Measurements from ENCODE around the gene F13A1. TPM values are rescaled to one million over a fixed set of nuclear protein-coding genes. Genes with fewer than 3 reads are reported as not detected.

Gene F13A1
- total RNA-seq, 1 donor from 2014 or later: 0.24 TPM

GRCh38 chr6:6225885-6226529, 94.5 kb downstream of the F13A1 start:
- no peak for DNase-seq (ENCODE audit: low spot score, unreplicated experiment)
- TF ChIP-seq, protein P1, sequence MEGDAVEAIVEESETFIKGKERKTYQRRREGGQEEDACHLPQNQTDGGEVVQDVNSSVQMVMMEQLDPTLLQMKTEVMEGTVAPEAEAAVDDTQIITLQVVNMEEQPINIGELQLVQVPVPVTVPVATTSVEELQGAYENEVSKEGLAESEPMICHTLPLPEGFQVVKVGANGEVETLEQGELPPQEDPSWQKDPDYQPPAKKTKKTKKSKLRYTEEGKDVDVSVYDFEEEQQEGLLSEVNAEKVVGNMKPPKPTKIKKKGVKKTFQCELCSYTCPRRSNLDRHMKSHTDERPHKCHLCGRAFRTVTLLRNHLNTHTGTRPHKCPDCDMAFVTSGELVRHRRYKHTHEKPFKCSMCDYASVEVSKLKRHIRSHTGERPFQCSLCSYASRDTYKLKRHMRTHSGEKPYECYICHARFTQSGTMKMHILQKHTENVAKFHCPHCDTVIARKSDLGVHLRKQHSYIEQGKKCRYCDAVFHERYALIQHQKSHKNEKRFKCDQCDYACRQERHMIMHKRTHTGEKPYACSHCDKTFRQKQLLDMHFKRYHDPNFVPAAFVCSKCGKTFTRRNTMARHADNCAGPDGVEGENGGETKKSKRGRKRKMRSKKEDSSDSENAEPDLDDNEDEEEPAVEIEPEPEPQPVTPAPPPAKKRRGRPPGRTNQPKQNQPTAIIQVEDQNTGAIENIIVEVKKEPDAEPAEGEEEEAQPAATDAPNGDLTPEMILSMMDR (IDR thresholded peaks at IDR 0.05; ENCODE audit: unreplicated experiment): no peak
- no peak overlapping the region for H3K27ac Mint-ChIP-seq
- H3K27me3 Mint-ChIP-seq: no peaks in the 10 kb centered on the region
- H3K36me3 Mint-ChIP-seq (ENCODE audit: insufficient read depth): no peaks in the 10 kb centered on the region
- peaks cover 6% of the 10 kb centered on the region for H3K4me1 Mint-ChIP-seq (ENCODE audit: low read depth)
- peaks cover 7% of the 10 kb centered on the region for H3K9me3 Mint-ChIP-seq (ENCODE audit: low read depth)
- no peak overlapping the region for H3K4me3 Mint-ChIP-seq (ENCODE audit: low read depth)

- Mint-ChIP-seq H3K36me3 (ENCODE audit: insufficient read depth) (no peaks in the 10 kb centered on the region), H3K4me3 (ENCODE audit: low read depth) (no peak overlapping the region), H3K4me1 (ENCODE audit: low read depth) (peaks cover 6% of the 10 kb centered on the region), H3K27me3 (no peaks in the 10 kb centered on the region), H3K9me3 (ENCODE audit: low read depth) (peaks cover 5% of the 10 kb centered on the region), H3K27ac (no peak overlapping the region)
- DNase-seq (ENCODE audit: low spot score, unreplicated experiment): no peak
- TF ChIP-seq, protein P1 (IDR thresholded peaks at IDR 0.05; ENCODE audit: unreplicated experiment): no peak
Observed at GRCh38 chr6:6224933-6225486, 95.5 kb downstream of the F13A1 start.

GRCh38 chr6:6221787-6222535, 98.5 kb downstream of the F13A1 start:
- H3K9me3 Mint-ChIP-seq (ENCODE audit: low read depth): peaks cover 5% of the 10 kb centered on the region
- no peaks in the 10 kb centered on the region for H3K36me3 Mint-ChIP-seq (ENCODE audit: insufficient read depth)
- H3K27ac Mint-ChIP-seq: no peak overlapping the region
- H3K4me1 Mint-ChIP-seq (ENCODE audit: low read depth): peaks cover 6% of the 10 kb centered on the region
- no peaks in the 10 kb centered on the region for H3K27me3 Mint-ChIP-seq
- TF ChIP-seq, protein P1 (IDR thresholded peaks at IDR 0.05; ENCODE audit: unreplicated experiment): peak; percentile 50
- no peak overlapping the region for H3K4me3 Mint-ChIP-seq (ENCODE audit: low read depth)
- DNase-seq (ENCODE audit: low spot score, unreplicated experiment): no peak

- Mint-ChIP-seq H3K27ac (no peak overlapping the region), H3K4me1 (ENCODE audit: low read depth) (peaks cover 1% of the 10 kb centered on the region), H3K27me3 (no peaks in the 10 kb centered on the region), H3K9me3 (ENCODE audit: low read depth) (peaks cover 5% of the 10 kb centered on the region), H3K36me3 (ENCODE audit: insufficient read depth) (no peaks in the 10 kb centered on the region), H3K4me3 (ENCODE audit: low read depth) (no peak overlapping the region)
- TF ChIP-seq, protein P1 (IDR thresholded peaks at IDR 0.05; ENCODE audit: unreplicated experiment): peak; percentile 47
- DNase-seq (ENCODE audit: low spot score, unreplicated experiment): no peak
Observed at GRCh38 chr6:6220718-6221117, 99.7 kb downstream of the F13A1 start.

DNA sequence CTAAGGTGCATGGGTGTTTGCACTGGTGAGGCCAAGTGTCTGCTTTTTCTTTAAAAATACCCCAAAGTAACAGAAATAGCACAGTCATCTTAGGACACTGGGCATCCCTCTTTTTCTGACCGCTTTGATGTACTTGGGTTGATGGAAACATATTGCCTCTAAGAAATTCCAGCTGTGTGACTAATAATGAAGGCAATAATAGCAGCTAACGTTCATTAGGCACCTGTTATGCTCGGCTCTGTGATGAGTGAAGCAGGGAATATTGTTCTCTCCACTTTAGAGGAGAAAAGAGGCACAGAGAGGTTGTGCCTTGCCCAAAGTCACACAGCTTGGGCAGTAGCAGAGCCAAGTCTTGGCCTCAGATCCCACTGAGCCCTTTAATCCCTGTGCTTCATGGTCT, 100.7 kb downstream of the F13A1 start:
- Mint-ChIP-seq H3K4me3 (ENCODE audit: low read depth) (no peak overlapping the region), H3K4me1 (ENCODE audit: low read depth) (no peaks in the 10 kb centered on the region)
- no peak for DNase-seq (ENCODE audit: low spot score, unreplicated experiment)

More for the DNA sequence above, 100.7 kb downstream of the F13A1 start:
- Mint-ChIP-seq H3K27ac (no peak overlapping the region), H3K36me3 (ENCODE audit: insufficient read depth) (no peaks in the 10 kb centered on the region), H3K27me3 (no peaks in the 10 kb centered on the region), H3K9me3 (ENCODE audit: low read depth) (peaks cover 2% of the 10 kb centered on the region)
- TF ChIP-seq, protein P1 (IDR thresholded peaks at IDR 0.05; ENCODE audit: unreplicated experiment): no peak
